Smooth muscle cell (in vitro differentiated cells): ENCODE measurements around the gene ROCK2. TPM values are rescaled to one million over a fixed set of nuclear protein-coding genes. Genes with fewer than 3 reads are reported as not detected.

Source experiments
- DNase-seq: peaks from one replicate; lab custom pipeline; 2025; ENCODE audit not compliant: unreplicated experiment; lab: John Stamatoyannopoulos, UW
- H2AFZ ChIP-seq: fragments of 200-600 bp; sonication (generic); 2 replicates; pipeline ENCODE4 v1.6.0; 2016; ENCODE audit warnings: antibody characterized with exemption, low read depth, mild to moderate bottlenecking
- H3F3A ChIP-seq: fragments of 200-600 bp; sonication (generic); 2 replicates; pipeline ENCODE4 v1.6.0; 2017; ENCODE audit warnings: antibody characterized with exemption, low read depth
- H3K27ac ChIP-seq: fragments of 200-600 bp; sonication (generic); 2 replicates; pipeline ENCODE4 v1.5.1; 2016; ENCODE audit warnings: low read depth, mild to moderate bottlenecking
- H3K27me3 ChIP-seq: fragments of 200-600 bp; sonication (generic); 2 replicates; pipeline ENCODE4 v1.6.1; 2016; ENCODE audit warnings: low read depth, mild to moderate bottlenecking
- H3K36me3 ChIP-seq: fragments of 200-600 bp; sonication (generic); 2 replicates; pipeline ENCODE4 v1.5.1; 2016; ENCODE audit warnings: low read depth
- H3K4me1 ChIP-seq: fragments of 200-600 bp; sonication (generic); 2 replicates; pipeline ENCODE4 v1.5.1; 2016; ENCODE audit warnings: low read depth
- H3K4me2 ChIP-seq: fragments of 200-600 bp; sonication (generic); 2 replicates; pipeline ENCODE4 v1.6.0; 2016; ENCODE audit warnings: mild to moderate bottlenecking
- H3K4me3 ChIP-seq: fragments of 200-600 bp; sonication (generic); 2 replicates; pipeline ENCODE4 v1.5.1; 2016; ENCODE audit warnings: mild to moderate bottlenecking
- H3K79me2 ChIP-seq: fragments of 200-600 bp; sonication (generic); 2 replicates; pipeline ENCODE4 v1.6.0; 2016; ENCODE audit warnings: low read depth, mild to moderate bottlenecking
- H3K9ac ChIP-seq: fragments of 200-600 bp; sonication (generic); 2 replicates; pipeline ENCODE4 v1.6.0; 2016; ENCODE audit warnings: low read depth
- H3K9me3 ChIP-seq: fragments of 200-600 bp; sonication (generic); replicated peaks from 2 replicates; pipeline ENCODE4 v1.5.1; 2016; ENCODE audit warnings: low read depth
- H4K20me1 ChIP-seq: fragments of 200-600 bp; sonication (generic); 2 replicates; pipeline ENCODE4 v1.6.0; 2016; ENCODE audit warnings: low read depth
- CTCF ChIP-seq: fragments of 200-600 bp; sonication (generic); IDR thresholded peaks from 2 replicates; pipeline ENCODE4 v1.5.1; 2017; ENCODE audit warnings: borderline replicate concordance, mild to moderate bottlenecking, antibody characterized with exemption; ENCODE audit not compliant: insufficient read depth, poor library complexity, severe bottlenecking
- WGBS: methylation state at CpG from one replicate; pipeline ENCODE4 v1.1.7; 2016; ENCODE audit warnings: low lambda C conversion rate; 5-methylcytosine and 5-hydroxymethylcytosine counted together
- polyA plus RNA-seq: library from polyadenylated mRNA; unstranded; fragments of >200 nt; fragmentation: Nextera tagmentation; extraction: Ambion mirVana; gene quantifications from 2 replicates; pipeline ENCODE4 v1.2.1, GENCODE V29; 2016
- total RNA-seq: library from RNA; depleted of rRNA; stranded (reverse); fragments of >200 nt; gene quantifications from 2 replicates; pipeline ENCODE4 v1.2.3, GENCODE V29; 2014

Gene ROCK2
- total and polyA plus RNA-seq, 2 experiments from 2014 or later: 27.2 to 45.5 TPM

- H3F3A ChIP-seq: no peaks in the 10 kb centered on the region
- no peaks in the 10 kb centered on the region for H3K79me2 ChIP-seq
- H3K4me3 ChIP-seq: no peak overlapping the region
- 86% methylated on average over 11 of the region's 11 CpGs for WGBS
- DNase-seq: no peak
- no peak overlapping the region for H3K4me2 ChIP-seq
- no peak overlapping the region for H3K9ac ChIP-seq
- H3K27ac ChIP-seq: no peak overlapping the region
- H3K27me3 ChIP-seq: no peaks in the 10 kb centered on the region
- no peaks in the 10 kb centered on the region for H3K4me1 ChIP-seq
- H4K20me1 ChIP-seq: no peaks in the 10 kb centered on the region
- no peaks in the 10 kb centered on the region for H3K36me3 ChIP-seq
- H3K9me3 ChIP-seq: no peaks in the 10 kb centered on the region
- no peak for TF ChIP-seq CTCF
- H2AFZ ChIP-seq: no peak overlapping the region
Observed at GRCh38 chr2:11355194-11356053, 11.0 kb upstream of the ROCK2 start.

- H3K27me3 ChIP-seq: no peaks in the 10 kb centered on the region
- no peak overlapping the region for H2AFZ ChIP-seq
- no peak overlapping the region for H3K9ac ChIP-seq
- H3K36me3 ChIP-seq: no peaks in the 10 kb centered on the region
- H3K79me2 ChIP-seq: no peaks in the 10 kb centered on the region
- H3F3A ChIP-seq: peaks cover 3% of the 10 kb centered on the region
- no peak overlapping the region for H3K27ac ChIP-seq
- H3K4me3 ChIP-seq: no peak overlapping the region
- no peak for TF ChIP-seq CTCF
- no peaks in the 10 kb centered on the region for H4K20me1 ChIP-seq
- H3K9me3 ChIP-seq: no peaks in the 10 kb centered on the region
- no peak overlapping the region for H3K4me2 ChIP-seq
- no peaks in the 10 kb centered on the region for H3K4me1 ChIP-seq
- 87% methylated on average over 14 of the region's 14 CpGs for WGBS
- no peak for DNase-seq
Observed at GRCh38 chr2:11354363-11355154, 10.1 kb upstream of the ROCK2 start.

GRCh38 chr2:11352781-11353537 lies 8.5 kb upstream of the ROCK2 start:
- H3F3A ChIP-seq: peaks cover 6% of the 10 kb centered on the region
- H3K4me3 ChIP-seq: no peak overlapping the region
- no peak overlapping the region for H2AFZ ChIP-seq
- no peaks in the 10 kb centered on the region for H3K79me2 ChIP-seq
- no peak for TF ChIP-seq CTCF
- no peaks in the 10 kb centered on the region for H3K36me3 ChIP-seq
- 92% methylated on average over 10 of the region's 10 CpGs for WGBS
- H3K27ac ChIP-seq: no peak overlapping the region
- no peaks in the 10 kb centered on the region for H3K9me3 ChIP-seq
- no peaks in the 10 kb centered on the region for H4K20me1 ChIP-seq
- no peaks in the 10 kb centered on the region for H3K4me1 ChIP-seq
- no peak overlapping the region for H3K9ac ChIP-seq
- H3K4me2 ChIP-seq: no peak overlapping the region
- no peak for DNase-seq
- H3K27me3 ChIP-seq: no peaks in the 10 kb centered on the region
